Ammon's horn (tissue), 1 donor: ENCODE measurements around the gene FBXL7.
A peak's percentile ranks its signal among the peaks of the same experiment; 100 is the strongest.

ENCODE experiments used
- DNase-seq: peaks from one replicate; pipeline ENCODE4 v3.0.0-alpha.2; 2016; ENCODE audit warnings: low spot score

FBXL7 gene

DNA sequence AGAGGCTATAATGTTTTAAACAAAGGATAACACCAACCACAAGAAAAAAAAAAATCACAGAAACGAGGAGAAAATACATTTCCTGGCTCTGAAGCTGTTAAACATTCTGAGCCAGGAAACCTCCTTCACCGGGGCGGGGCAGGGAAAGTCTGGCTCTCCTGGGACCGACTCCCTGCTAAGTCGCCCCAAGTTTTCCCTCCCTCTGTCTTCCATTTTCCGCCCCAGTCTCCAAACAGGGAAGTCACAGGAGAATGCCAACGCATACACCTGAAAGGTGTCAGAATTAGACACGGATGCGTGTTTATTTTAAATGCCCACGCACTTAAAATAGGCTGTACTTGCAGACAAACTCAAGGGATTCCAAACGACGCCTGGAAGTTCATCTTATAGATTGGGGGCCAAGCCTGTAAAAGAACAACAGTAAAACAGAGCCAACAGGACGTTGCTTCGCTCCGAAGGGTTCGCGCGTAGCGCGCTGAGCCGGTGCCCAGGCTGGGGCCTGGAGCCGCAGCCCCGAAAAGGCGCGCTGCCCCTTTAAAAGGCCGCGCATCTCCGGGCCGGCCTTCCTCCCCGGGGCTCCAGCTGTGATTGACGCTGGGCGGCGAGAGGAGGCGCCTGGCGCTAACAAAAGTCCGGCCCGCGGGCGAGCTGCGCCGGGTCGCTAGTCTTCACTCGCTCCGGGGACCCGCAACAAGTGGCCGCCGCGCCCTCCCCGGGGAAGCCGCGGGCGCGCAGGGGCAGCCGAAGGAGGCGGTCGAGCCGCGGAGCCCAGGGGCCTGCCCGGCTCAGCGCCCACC lies at the start of gene FBXL7:
FBXL7 (plus strand) TSS at position 653 of the 797 bp plus-strand sequence.
- DNase-seq = peak; percentile 82

- no peak for DNase-seq
These were observed 49.5 kb upstream of the FBXL7 start for GRCh38 chr5:15450473-15450872.

DNA sequence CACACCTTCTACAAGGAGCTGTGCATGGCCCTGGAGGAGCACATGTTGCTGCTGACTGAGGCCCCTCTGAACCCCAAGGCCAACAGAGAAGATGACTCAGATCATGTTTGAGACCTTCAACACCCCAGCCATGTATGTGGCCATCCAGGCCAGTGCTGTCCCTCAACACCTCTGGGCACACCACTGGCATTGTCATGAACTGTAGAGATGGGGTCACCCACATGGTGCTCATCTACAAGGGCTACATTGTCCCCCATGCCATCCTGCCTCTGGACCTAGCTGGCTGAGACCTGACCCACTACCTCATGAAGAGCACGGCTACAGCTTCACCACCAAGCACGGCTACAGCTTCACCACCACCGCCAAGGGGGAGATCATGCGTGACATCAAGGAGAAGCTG lies 49.0 kb upstream of the FBXL7 start:
- DNase-seq = no peak

DNA sequence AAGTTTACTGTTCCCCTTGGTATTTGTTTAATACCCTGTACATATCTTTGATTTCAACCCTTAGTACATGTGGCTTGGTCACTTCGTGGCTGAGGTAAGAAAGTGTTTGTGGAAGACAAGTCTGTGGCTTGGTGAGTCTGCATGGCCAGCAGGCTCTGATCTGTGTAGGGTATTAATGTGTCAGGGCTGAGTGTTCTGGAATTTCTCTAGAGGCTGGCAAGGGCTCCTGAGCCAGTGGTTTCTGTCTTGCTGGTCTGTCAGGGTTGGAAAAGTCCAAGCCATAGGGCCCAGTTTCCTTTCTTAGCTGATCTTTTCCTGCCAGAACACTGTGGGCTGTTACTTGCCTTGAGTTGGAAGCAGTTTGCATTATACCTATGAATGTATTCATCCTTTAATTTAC lies 48.0 kb upstream of the FBXL7 start:
- no peak for DNase-seq

DNA sequence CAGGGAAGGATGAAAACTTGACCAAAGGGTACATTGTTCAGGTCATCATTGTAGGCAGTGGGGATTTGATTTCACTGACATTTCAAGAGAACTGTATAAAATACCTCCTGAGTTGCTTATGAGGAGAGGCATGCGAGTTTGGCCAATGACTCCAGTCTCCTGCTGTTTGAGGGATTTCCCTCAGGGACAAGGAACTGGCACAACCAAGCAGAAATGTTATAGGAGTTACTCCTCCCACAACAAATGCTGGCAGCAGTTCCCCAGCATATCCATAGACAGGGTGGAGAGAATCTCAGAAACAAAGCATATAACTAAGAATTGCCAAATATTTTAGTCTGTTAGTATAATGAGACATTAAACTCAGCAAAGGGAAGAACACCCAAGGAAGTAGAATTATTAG lies 47.2 kb upstream of the FBXL7 start:
- DNase-seq = no peak

- no peak for DNase-seq
These were observed 40.8 kb upstream of the FBXL7 start for GRCh38 chr5:15459200-15459599.

GRCh38 chr5:15463231-15463980 lies 36.6 kb upstream of the FBXL7 start:
- DNase-seq = no peak

- no peak for DNase-seq
These were observed 27.9 kb upstream of the FBXL7 start for GRCh38 chr5:15472116-15472515.

- no peak for DNase-seq
These were observed 25.7 kb upstream of the FBXL7 start for GRCh38 chr5:15474143-15474719.

- no peak for DNase-seq
These were observed 24.6 kb upstream of the FBXL7 start for GRCh38 chr5:15475367-15475766.

DNA sequence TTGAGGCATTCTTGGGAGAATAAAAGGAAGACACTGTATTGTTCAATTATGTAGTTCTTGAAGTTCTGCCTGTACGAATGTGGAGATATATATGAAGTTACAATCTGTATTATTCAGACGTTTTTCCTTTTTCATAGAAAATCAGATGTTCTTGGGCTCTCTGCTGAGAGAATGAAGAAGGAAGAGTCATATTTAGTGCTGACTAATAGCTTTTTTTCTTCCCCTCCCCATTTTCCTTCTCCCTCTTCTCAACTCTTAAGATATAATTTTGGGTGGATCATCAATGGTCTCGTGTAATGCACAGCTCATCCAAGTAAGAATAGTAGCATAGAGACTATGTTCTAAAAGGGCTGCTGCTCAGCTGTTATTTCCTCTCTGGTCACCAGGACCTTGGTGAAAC lies 23.0 kb upstream of the FBXL7 start:
- DNase-seq = no peak

DNA sequence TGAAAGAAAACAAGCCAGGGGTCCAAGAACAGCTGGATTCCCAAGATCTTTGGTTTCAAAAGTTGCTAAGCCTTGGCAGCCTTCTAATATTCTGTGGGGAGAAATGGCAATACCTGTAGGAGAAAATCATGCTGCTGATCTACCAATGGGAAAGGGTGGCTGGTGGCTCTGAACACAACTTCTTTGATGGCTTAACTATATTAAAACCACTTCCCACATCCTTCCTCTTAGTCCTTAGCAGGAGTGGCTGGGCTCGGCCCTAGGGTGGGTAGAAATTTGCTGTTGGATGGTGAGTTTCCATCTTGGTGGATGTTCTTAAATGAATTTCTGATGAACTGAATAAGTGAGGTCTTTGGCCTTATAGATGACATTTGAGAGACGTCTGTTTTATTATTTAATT lies 19.5 kb upstream of the FBXL7 start:
- no peak for DNase-seq

DNA sequence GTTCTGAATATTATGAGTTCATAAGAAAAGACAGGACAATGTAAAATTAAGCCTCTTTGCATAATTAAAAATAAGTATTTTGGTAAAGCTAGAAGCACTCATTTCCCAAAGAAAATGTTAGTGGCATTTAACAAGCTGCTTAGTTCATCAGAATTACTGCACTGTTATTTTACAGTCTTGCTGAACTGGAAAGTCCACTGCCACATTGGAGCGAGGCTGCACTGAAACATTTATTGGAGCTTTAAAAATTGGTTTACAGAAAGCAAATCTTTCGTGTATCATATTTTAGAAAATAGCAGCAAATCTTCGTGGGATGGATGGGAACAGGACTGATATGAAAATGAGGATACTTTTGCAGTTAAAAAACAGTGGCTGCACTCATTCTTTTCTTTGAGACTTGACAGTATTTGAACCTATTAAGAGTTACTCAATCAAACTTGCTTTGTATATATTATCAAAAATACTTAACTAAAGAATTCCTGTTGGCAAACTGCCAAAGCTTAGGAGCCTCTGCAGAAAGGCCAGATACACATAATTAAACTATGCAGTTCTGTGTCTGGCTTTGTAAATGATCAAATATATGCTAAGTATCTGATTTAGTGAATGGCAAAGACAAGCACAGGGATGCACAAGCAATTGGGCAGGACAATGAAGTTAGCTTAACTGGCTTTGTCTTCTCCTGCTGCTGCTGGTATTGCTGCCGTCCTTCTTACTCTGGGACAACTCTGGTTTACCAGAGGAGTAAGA lies 16.5 kb upstream of the FBXL7 start:
- DNase-seq = no peak

DNA sequence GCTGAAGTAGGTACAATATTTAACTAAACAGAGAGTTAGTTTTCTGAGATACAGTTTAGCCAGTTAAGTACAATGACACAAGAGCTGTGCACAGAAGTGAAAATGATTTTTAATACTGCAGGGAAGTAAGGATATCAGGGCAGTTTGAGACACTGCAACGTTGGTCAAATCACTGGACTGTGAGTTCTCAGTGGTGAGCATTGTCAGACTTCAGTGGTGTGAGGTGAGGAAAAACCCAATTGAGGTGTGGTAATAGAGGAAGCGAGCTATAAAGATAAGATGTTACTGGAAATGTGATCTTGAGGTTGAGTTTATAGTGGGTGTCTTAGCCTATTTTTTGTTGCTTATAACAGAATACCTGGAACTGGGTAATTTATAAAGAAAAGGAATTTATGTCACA lies 12.8 kb upstream of the FBXL7 start:
- DNase-seq = no peak

DNA sequence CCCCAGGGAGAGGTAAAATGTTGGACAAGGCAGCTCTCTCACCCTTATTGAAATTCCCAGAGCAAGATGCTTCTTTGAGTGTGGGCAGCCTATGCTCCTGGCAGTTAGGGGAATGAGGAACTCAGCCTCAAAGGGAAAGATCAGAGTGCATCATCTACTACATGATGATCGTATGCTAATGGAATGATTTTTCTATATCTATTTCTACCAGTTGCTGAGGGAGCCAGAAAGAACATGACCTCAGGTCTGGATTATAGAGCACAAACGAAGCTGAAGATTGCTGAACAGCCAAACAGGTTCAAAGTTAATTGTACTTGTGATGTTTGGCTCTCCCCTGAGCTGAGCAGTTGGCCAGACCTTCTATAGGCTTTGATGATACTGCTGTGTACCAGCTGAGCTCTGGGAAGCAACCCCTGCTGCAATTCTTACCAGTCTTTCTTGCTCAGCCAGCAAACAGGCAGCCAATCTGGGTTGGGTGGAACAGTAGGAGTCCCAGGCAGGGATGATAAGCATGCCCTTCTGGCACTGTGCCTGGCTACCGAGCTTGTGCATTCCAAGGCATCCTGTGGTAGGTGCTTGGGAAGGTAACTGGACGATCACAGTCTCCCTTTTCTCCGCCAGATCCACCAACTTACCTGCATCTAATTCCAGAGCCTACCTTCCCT lies 10.3 kb upstream of the FBXL7 start:
- no peak for DNase-seq

- no peak for DNase-seq
These were observed 7.4 kb upstream of the FBXL7 start for GRCh38 chr5:15492545-15492944.

GRCh38 chr5:15493501-15493900 lies 6.5 kb upstream of the FBXL7 start:
- no peak for DNase-seq

DNA sequence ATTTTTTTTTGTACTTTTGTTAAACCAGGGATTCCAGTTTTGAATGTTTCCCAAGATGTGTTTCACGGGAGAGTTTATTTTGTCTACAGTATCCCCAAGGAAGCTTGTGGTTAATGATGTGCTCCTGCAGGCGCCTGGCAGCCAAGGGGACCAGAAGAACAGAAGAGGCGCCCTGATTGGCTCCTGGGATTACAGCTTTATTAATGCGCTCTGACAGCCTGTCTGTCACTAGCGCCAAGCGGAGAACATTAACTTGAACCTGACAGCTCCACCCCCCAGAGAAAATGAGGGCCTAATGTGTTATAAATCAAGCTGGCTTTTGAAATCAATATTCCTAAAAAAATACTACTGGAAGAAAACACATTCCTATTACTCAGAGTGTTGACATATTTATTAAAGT lies 5.0 kb upstream of the FBXL7 start:
- no peak for DNase-seq

GRCh38 chr5:15496886-15497285 lies 3.1 kb upstream of the FBXL7 start:
- no peak for DNase-seq

- DNase-seq = peak; percentile 50
These were observed 483 bp downstream of the FBXL7 start for GRCh38 chr5:15500325-15501001.

- peak; percentile 67 for DNase-seq
These were observed 1.3 kb downstream of the FBXL7 start for GRCh38 chr5:15501091-15501791.
